Measurements from ENCODE around the gene ORC5. TPM values are rescaled to one million over a fixed set of nuclear protein-coding genes. Genes with fewer than 3 reads are reported as not detected.

ORC5 gene
- polyA plus RNA-seq, 1 donor (not counting 4 experiments of a cell fraction or from before 2014, with no cell fraction given), result 17.9 TPM

GRCh38 chr7:104208421-104208780, 588 bp upstream of the ORC5 start:
- H3K27ac ChIP-seq (ENCODE audit: control insufficient read depth, insufficient read depth, low read length), result peak overlapping the region; percentile 78

GRCh38 chr7:104207348-104207730, 474 bp downstream of the ORC5 start:
- Histone ChIP-seq H3K27me3 (ENCODE audit: control insufficient read depth, extremely low read depth, insufficient read depth, low read length) (no peaks in the 10 kb centered on the region), H2AFZ (ENCODE audit: control insufficient read depth, low read length) (peak overlapping the region; percentile 99), H3K36me3 (ENCODE audit: control insufficient read depth in 2 of 2, extremely low read depth in 1 of 2, insufficient read depth in 2 of 2, low read length in 2 of 2) (peaks cover 4% of the 10 kb centered on the region in 2 experiments), H3K9ac (ENCODE audit: control insufficient read depth, extremely low read depth, insufficient read depth, low read length) (peak overlapping the region; percentile 82), H4K20me1 (ENCODE audit: control insufficient read depth, extremely low read depth, insufficient read depth, low read length) (no peaks in the 10 kb centered on the region), H3K79me2 (ENCODE audit: control insufficient read depth, insufficient read depth, low read length) (peaks cover 41% of the 10 kb centered on the region), H3K9me3 (ENCODE audit: control insufficient read depth, low read depth, low read length) (no peaks in the 10 kb centered on the region), H3K4me2 (ENCODE audit: control insufficient read depth, extremely low read depth, insufficient read depth, low read depth, low read length) (peak overlapping the region; percentile 97), H3K4me3 (ENCODE audit: control insufficient read depth in 2 of 3, extremely low read depth in 1 of 3, insufficient read depth in 2 of 3, low read depth in 1 of 3, low read length in 3 of 3) (peak overlapping the region; percentile 67 to 88 (median 86)), H3K9me1 (ENCODE audit: control insufficient read depth, extremely low read depth, insufficient read depth, low read length) (no peaks in the 10 kb centered on the region), H3K27ac (ENCODE audit: control insufficient read depth, insufficient read depth, low read length) (peak overlapping the region; percentile 78), H3K4me1 (ENCODE audit: control insufficient read depth, extremely low read depth, insufficient read depth, low read length) (peaks cover 16% of the 10 kb centered on the region)
- FAIRE-seq (no peak), DNase-seq (ENCODE audit: low read depth, low spot score) (no peak)
- TF ChIP-seq CTCF (optimal IDR thresholded peaks at IDR 0.05 in 1 of 3, IDR thresholded peaks at IDR 0.05 in 1 of 3, conservative IDR thresholded peaks at IDR 0.05 in 1 of 3; ENCODE audit: extremely low read depth in 1 of 3, insufficient read depth in 2 of 3, low read length in 3 of 3) (no peak), EZH2 (IDR thresholded peaks at IDR 0.05; ENCODE audit: low read length) (no peak)
- dilution Hi-C loops (cut with MboI; ENCODE audit: extremely low pct_ligation_motif_present, low sequenced_read_pairs), result no loop called here

More at GRCh38 chr7:104208421-104208780, 588 bp upstream of the ORC5 start:
- Histone ChIP-seq H3K79me2 (ENCODE audit: control insufficient read depth, insufficient read depth, low read length) (peaks cover 37% of the 10 kb centered on the region), H3K9me1 (ENCODE audit: control insufficient read depth, extremely low read depth, insufficient read depth, low read length) (no peaks in the 10 kb centered on the region), H4K20me1 (ENCODE audit: control insufficient read depth, extremely low read depth, insufficient read depth, low read length) (no peaks in the 10 kb centered on the region), H3K4me1 (ENCODE audit: control insufficient read depth, extremely low read depth, insufficient read depth, low read length) (peaks cover 16% of the 10 kb centered on the region), H3K9ac (ENCODE audit: control insufficient read depth, extremely low read depth, insufficient read depth, low read length) (peak overlapping the region; percentile 82), H3K4me2 (ENCODE audit: control insufficient read depth, extremely low read depth, insufficient read depth, low read depth, low read length) (peak overlapping the region; percentile 72), H3K4me3 (ENCODE audit: control insufficient read depth in 2 of 3, extremely low read depth in 1 of 3, insufficient read depth in 2 of 3, low read depth in 1 of 3, low read length in 3 of 3) (peak overlapping the region; percentile 67 to 88 (median 86)), H2AFZ (ENCODE audit: control insufficient read depth, low read length) (peak overlapping the region; percentile 90), H3K27me3 (ENCODE audit: control insufficient read depth, extremely low read depth, insufficient read depth, low read length) (no peaks in the 10 kb centered on the region), H3K9me3 (ENCODE audit: control insufficient read depth, low read depth, low read length) (no peaks in the 10 kb centered on the region), H3K36me3 (ENCODE audit: control insufficient read depth in 2 of 2, extremely low read depth in 1 of 2, insufficient read depth in 2 of 2, low read length in 2 of 2) (peaks cover 0 to 4% of the 10 kb centered on the region in 2 experiments)
- no peak for TF ChIP-seq CTCF (optimal IDR thresholded peaks at IDR 0.05 in 1 of 3, IDR thresholded peaks at IDR 0.05 in 1 of 3, conservative IDR thresholded peaks at IDR 0.05 in 1 of 3; ENCODE audit: extremely low read depth in 1 of 3, insufficient read depth in 2 of 3, low read length in 3 of 3)
- TF ChIP-seq EZH2 (IDR thresholded peaks at IDR 0.05; ENCODE audit: low read length), result no peak
- no peak for FAIRE-seq
- DNase-seq (ENCODE audit: low read depth, low spot score), result no peak
- dilution Hi-C loops (cut with MboI; ENCODE audit: extremely low pct_ligation_motif_present, low sequenced_read_pairs), result no loop called here

Measured in keratinocyte (primary cell).